Measurements from ENCODE around the gene IGBP1. TPM values are rescaled to one million over a fixed set of nuclear protein-coding genes. Genes with fewer than 3 reads are reported as not detected.
"Not testable (repeated sequence)": the region's sequence is repeated elsewhere in the genome, so short reads cannot be mapped to it uniquely, and the experiment has no call there.

The IGBP1 gene
- total RNA-seq, 1 donor from 2014 or later, result 59.1 TPM

- DNase-seq, result no peak
Observed at GRCh38 chrX:70168238-70169188, 35.3 kb downstream of the IGBP1 start.

GRCh38 chrX:70169281-70169680, 36.0 kb downstream of the IGBP1 start:
- no peak for DNase-seq

GRCh38 chrX:70171624-70172023, 38.4 kb downstream of the IGBP1 start:
- DNase-seq, result no peak

GRCh38 chrX:70172221-70172620, 39.0 kb downstream of the IGBP1 start:
- no peak for DNase-seq

GRCh38 chrX:70172964-70173363, 39.7 kb downstream of the IGBP1 start:
- no peak for DNase-seq

GRCh38 chrX:70174754-70175153, 41.5 kb downstream of the IGBP1 start:
- no peak for DNase-seq

GRCh38 chrX:70175338-70175737, 42.1 kb downstream of the IGBP1 start:
- DNase-seq, result no peak

GRCh38 chrX:70176938-70177533, 43.8 kb downstream of the IGBP1 start, which contains the start of gene DGAT2L6:
TSS of gene DGAT2L6 (plus strand) at chrX:70177483. CDS start at chrX:70177583, 100 bp downstream.
- no peak for DNase-seq

GRCh38 chrX:70183091-70183490, 49.8 kb downstream of the IGBP1 start:
- no peak for DNase-seq

- no peak for DNase-seq
Observed at GRCh38 chrX:70190225-70190624, 57.0 kb downstream of the IGBP1 start.

GRCh38 chrX:70196961-70197720, 63.9 kb downstream of the IGBP1 start:
- no peak for DNase-seq

- DNase-seq, result no peak
Observed at GRCh38 chrX:70201732-70202131, 68.5 kb downstream of the IGBP1 start.

GRCh38 chrX:70208479-70208878, 75.2 kb downstream of the IGBP1 start:
- DNase-seq, result no peak

GRCh38 chrX:70209570-70209969, 76.3 kb downstream of the IGBP1 start:
- not testable (repeated sequence) for DNase-seq

Other genes with a start within 250 kb of the IGBP1 start
- 2.5 TPM for gene AWAT2, start 83.5 kb upstream of the IGBP1 start, total RNA-seq
- gene OTUD6A, start 71.0 kb upstream of the IGBP1 start, total RNA-seq, result not detected
- gene DGAT2L6, start 44.0 kb downstream of the IGBP1 start, total RNA-seq, result 12.4 TPM
- gene AWAT1, start 101.2 kb downstream of the IGBP1 start, total RNA-seq, result 4.7 TPM
- 0.69 TPM for gene P2RY4, start 126.8 kb downstream of the IGBP1 start, total RNA-seq
- not detected for gene ARR3, start 134.9 kb downstream of the IGBP1 start, total RNA-seq
- gene RAB41, start 148.7 kb downstream of the IGBP1 start, total RNA-seq, result not detected
- 19.8 TPM for gene PDZD11, start 156.5 kb downstream of the IGBP1 start, total RNA-seq
- gene KIF4A, start 156.7 kb downstream of the IGBP1 start, total RNA-seq, result 5.8 TPM